ENCODE results near the gene TYK2.
A peak's percentile ranks its signal among the peaks of the same experiment; 100 is the strongest.

The TYK2 gene

GRCh38 chr19:10305139-10305806 is 75.1 kb downstream of the TYK2 start:
- peak in 1 of 2 donors; percentile 58 for DNase-seq
